ENCODE results near the gene CEP55. TPM values are rescaled to one million over a fixed set of nuclear protein-coding genes. Genes with fewer than 3 reads are reported as not detected.

CEP55 gene
- total RNA-seq, 2 donors from 2014 or later = 0.24 to 1.8 TPM

- peaks cover 0 to 36% of the 10 kb centered on the region in 2 donors for H3K4me1 ChIP-seq
These were observed 25.2 kb upstream of the CEP55 start for GRCh38 chr10:93471110-93471651.

GRCh38 chr10:93473161-93473560 is 23.3 kb upstream of the CEP55 start:
- Histone ChIP-seq H3K9me3 (no peaks in the 10 kb centered on the region), H3K36me3 (no peaks in the 10 kb centered on the region), H3K27ac (no peak overlapping the region), H3K4me3 (no peak overlapping the region), H3K27me3 (no peaks in the 10 kb centered on the region), H3K4me1 (peaks cover 0 to 28% of the 10 kb centered on the region in 2 donors)
- TF ChIP-seq CTCF (IDR thresholded peaks at IDR 0.05) = no peak
- no peak for DNase-seq (ENCODE audit: low spot score)

More at GRCh38 chr10:93471110-93471651, 25.2 kb upstream of the CEP55 start:
- TF ChIP-seq CTCF (IDR thresholded peaks at IDR 0.05) = no peak
- no peak for DNase-seq (ENCODE audit: low spot score)
- Histone ChIP-seq H3K27me3 (no peaks in the 10 kb centered on the region), H3K4me3 (no peak overlapping the region), H3K27ac (peak overlapping the region; percentile 23 to 73), H3K9me3 (no peaks in the 10 kb centered on the region), H3K36me3 (no peaks in the 10 kb centered on the region)

- no peaks in the 10 kb centered on the region for H3K9me3 ChIP-seq
- H3K27me3 ChIP-seq = no peaks in the 10 kb centered on the region
- TF ChIP-seq CTCF (IDR thresholded peaks at IDR 0.05) = no peak
- DNase-seq (ENCODE audit: low spot score) = no peak
- no peak overlapping the region for H3K4me3 ChIP-seq
- H3K27ac ChIP-seq = no peak overlapping the region
- no peaks in the 10 kb centered on the region for H3K36me3 ChIP-seq
- peaks cover 0 to 24% of the 10 kb centered on the region in 2 donors for H3K4me1 ChIP-seq
These were observed 22.5 kb upstream of the CEP55 start for GRCh38 chr10:93473804-93474472.

GRCh38 chr10:93475227-93475626 is 21.2 kb upstream of the CEP55 start:
- no peak overlapping the region for H3K27ac ChIP-seq

GRCh38 chr10:93475871-93476270 is 20.5 kb upstream of the CEP55 start:
- no peaks in the 10 kb centered on the region for H3K9me3 ChIP-seq
- H3K36me3 ChIP-seq = no peaks in the 10 kb centered on the region
- H3K27ac ChIP-seq = no peak overlapping the region
- H3K4me3 ChIP-seq = no peak overlapping the region
- DNase-seq (ENCODE audit: low spot score) = peak; percentile 38
- no peaks in the 10 kb centered on the region for H3K27me3 ChIP-seq
- peaks cover 0 to 20% of the 10 kb centered on the region in 2 donors for H3K4me1 ChIP-seq
- TF ChIP-seq CTCF (IDR thresholded peaks at IDR 0.05) = no peak

More at GRCh38 chr10:93475227-93475626, 21.2 kb upstream of the CEP55 start:
- no peak for DNase-seq (ENCODE audit: low spot score)
- TF ChIP-seq CTCF (IDR thresholded peaks at IDR 0.05) = no peak
- Histone ChIP-seq H3K9me3 (no peaks in the 10 kb centered on the region), H3K4me3 (no peak overlapping the region), H3K36me3 (no peaks in the 10 kb centered on the region), H3K4me1 (peaks cover 0 to 24% of the 10 kb centered on the region in 2 donors), H3K27me3 (no peaks in the 10 kb centered on the region)
